Psoas muscle (tissue), 8 donors: ENCODE measurements around the gene GDI2. TPM values are rescaled to one million over a fixed set of nuclear protein-coding genes. Genes with fewer than 3 reads are reported as not detected.

Experiments
- ATAC-seq, 4 donors: fragments of 200-7000 bp; cut with Tn5 transposase; one replicate each; pipeline ENCODE4 v1.9.1; 2020; ENCODE audit warnings: moderate library complexity in 3 of 4, mild to moderate bottlenecking in 2 of 4
- DNase-seq, 2 donors: peaks; one replicate each; pipeline ENCODE4 v3.0.0-alpha.2; 2020
- H3K27ac ChIP-seq: fragments of 200-600 bp; one replicate; pipeline ENCODE4 v1.8.0; 2022
- H3K27me3 ChIP-seq, 3 donors: fragments of 200-600 bp in 1 of 3; one replicate each; pipeline versions ENCODE4 v1.6.1 to v1.8.0; 2013 to 2022; ENCODE audit warnings: low read length in 2 of 3, mild to moderate bottlenecking in 2 of 3, moderate library complexity in 1 of 3; ENCODE audit not compliant: insufficient read depth in 3 of 3
- H3K36me3 ChIP-seq, 2 donors: fragments of 200-600 bp in 1 of 2; one replicate each; pipeline versions ENCODE4 v1.6.1 to v1.8.0; 2013 to 2022; ENCODE audit warnings: low read depth in 1 of 2, mild to moderate bottlenecking in 1 of 2, moderate library complexity in 1 of 2; ENCODE audit not compliant: insufficient read depth in 1 of 2
- H3K4me1 ChIP-seq: fragments of 200-600 bp; one replicate; pipeline ENCODE4 v1.8.0; 2022
- H3K4me3 ChIP-seq: fragments of 200-600 bp; one replicate; pipeline ENCODE4 v1.8.0; 2022; ENCODE audit warnings: mild to moderate bottlenecking
- H3K9me3 ChIP-seq: fragments of 200-600 bp; one replicate; pipeline ENCODE4 v1.8.0; 2022
- CTCF ChIP-seq: fragments of 200-600 bp; IDR thresholded peaks from one replicate; pipeline ENCODE4 v1.8.0; 2022; ENCODE audit warnings: antibody characterized with exemption
- WGBS, 3 donors: extraction: QIAGEN DNeasy Blood & Tissue Kit; methylation state at CpG; one replicate each; pipeline versions ENCODE4 v1.1.6 to v1.1.7; 2013; 5-methylcytosine and 5-hydroxymethylcytosine counted together
- intact Hi-C, 2 donors: fragments of 100-400 bp; cut with DNase I; formaldehyde crosslinking; loops; one replicate each; pipeline versions ENCODE4 v1.11.0 to v1.14.2; 2022
- polyA plus RNA-seq, 3 donors: library from polyadenylated mRNA; stranded (reverse); fragments of 200-250 nt; gene quantifications; one replicate each; pipeline ENCODE4 v1.2.3, GENCODE V29; 2013
- total RNA-seq, 4 donors: library from RNA; stranded (reverse); fragmentation: NEBNext Ultra II Directional in 2 of 4; extraction: Animal tissue kit (Norgen Biotek cat#: 25700) in 2 of 4; gene quantifications; one replicate each; pipeline versions ENCODE4 v1.2.1 to v1.2.4, GENCODE V29; 2021 to 2023
- donor health status: healthy with polysubstance abuse.
- donor health status: DM: no; HTN: no; CAD: no; lungs with moderate emphysema.
- donor health status: Bipolar disorder and iron deficiency.
- donor health status: healthy.
- donor health status: DM: yes; HTN: yes; CAD: no.
- donor health status: DM: no; HTN: no; CAD: no.
- donor health status: DM: no; HTN: no; CAD: no.
- donor health status: DM: yes; HTN: yes; CAD: no.

GDI2 gene
- total and polyA plus RNA-seq, 7 donors: 79.6 to 152 (median 116) TPM

- Histone ChIP-seq H3K36me3 (peaks cover 7 to 67% of the 10 kb centered on the region in 2 donors), H3K4me3 (no peak overlapping the region), H3K27ac (no peak overlapping the region), H3K9me3 (no peaks in the 10 kb centered on the region), H3K27me3 (no peaks in the 10 kb centered on the region), H3K4me1 (no peaks in the 10 kb centered on the region)
- no peak for TF ChIP-seq CTCF
- 82 to 85% (median 84%) methylated on average over 17 of the region's 17 CpGs for WGBS, 3 donors
- ATAC-seq: peak in 1 of 4 donors; percentile 38
- intact Hi-C loops: no loop called here
- DNase-seq: no peak
Measured at GRCh38 chr10:5752301-5752871, 60.8 kb downstream of the GDI2 start.

- no peak for TF ChIP-seq CTCF
- Histone ChIP-seq H3K4me3 (no peak overlapping the region), H3K4me1 (no peaks in the 10 kb centered on the region), H3K27me3 (no peaks in the 10 kb centered on the region), H3K9me3 (no peaks in the 10 kb centered on the region), H3K27ac (no peak overlapping the region), H3K36me3 (peaks cover 10 to 67% of the 10 kb centered on the region in 2 donors)
- WGBS, 3 donors: 59 to 67% (median 66%) methylated on average over 6 of the region's 6 CpGs
- intact Hi-C loops: no loop called here
- ATAC-seq (no peak), DNase-seq (no peak)
Measured at GRCh38 chr10:5751601-5752253, 61.5 kb downstream of the GDI2 start.

GRCh38 chr10:5748394-5748803, 64.8 kb downstream of the GDI2 start:
- TF ChIP-seq CTCF: no peak
- Histone ChIP-seq H3K27ac (no peak overlapping the region), H3K4me1 (no peaks in the 10 kb centered on the region), H3K4me3 (no peak overlapping the region), H3K27me3 (no peaks in the 10 kb centered on the region), H3K36me3 (peaks cover 14 to 75% of the 10 kb centered on the region in 2 donors), H3K9me3 (no peaks in the 10 kb centered on the region)
- no peak for ATAC-seq
- 89 to 97% (median 92%) methylated on average over 4 of the region's 4 CpGs for WGBS, 3 donors
- DNase-seq: no peak
- intact Hi-C loops: no loop called here

GRCh38 chr10:5746197-5746596, 67.0 kb downstream of the GDI2 start:
- peak; percentile 23 to 64 (median 48) for ATAC-seq
- H3K4me3 ChIP-seq: no peak overlapping the region
- DNase-seq: no peak
- H3K36me3 ChIP-seq: peaks cover 14 to 82% of the 10 kb centered on the region in 2 donors
- H3K27me3 ChIP-seq: no peaks in the 10 kb centered on the region
- no peaks in the 10 kb centered on the region for H3K9me3 ChIP-seq
- no peak overlapping the region for H3K27ac ChIP-seq
- intact Hi-C loops: no loop called here
- 61 to 79% (median 62%) methylated on average over 4 of the region's 4 CpGs for WGBS, 3 donors
- no peaks in the 10 kb centered on the region for H3K4me1 ChIP-seq
- no peak for TF ChIP-seq CTCF
